Activated CD8-positive, alpha-beta memory T cell treated with anti-CD3 and anti-CD28 coated beads for 36 hours (primary cell): ENCODE data around the gene BRMS1. TPM values are rescaled to one million over a fixed set of nuclear protein-coding genes. Genes with fewer than 3 reads are reported as not detected.
"Not testable (repeated sequence)": the region's sequence is repeated elsewhere in the genome, so short reads cannot be mapped to it uniquely, and the experiment has no call there.

Source experiments
- CTCF ChIA-PET: fragments of 350-600 bp; sonication (Branson Sonifier 250); formaldehyde crosslinking; loops from one replicate; lab custom pipeline; 2021; ENCODE audit warnings: antibody characterized with exemption; lab: Charles Lee
- POLR2A ChIA-PET: fragments of 350-600 bp; sonication (Branson Sonifier 250); formaldehyde crosslinking; loops from one replicate; lab custom pipeline; 2021; ENCODE audit warnings: antibody characterized with exemption; lab: Charles Lee
- total RNA-seq, 2 experiments: library from RNA; stranded (reverse); gene quantifications; one replicate each; pipeline ENCODE4 v1.2.3, GENCODE V29; 2021

The BRMS1 gene
- total RNA-seq, 2 experiments from 2014 or later, result 57.1 to 59.3 TPM

- ChIA-PET CTCF (interaction anchor here (0.6 to 8.5 kb wide), 2 partner anchors 18 to 41 kb away, joined by 4 to 111 read pairs; partner anchors contain the start of gene CD248), POLR2A (no interaction called here)
Observed at GRCh38 chr11:66332371-66333219, 12.3 kb downstream of the BRMS1 start.

- CTCF ChIA-PET, result interaction anchor here (0.6 to 8.5 kb wide), 2 partner anchors 17 to 42 kb away, joined by 4 to 111 read pairs; partner anchors contain the start of gene CD248
- POLR2A ChIA-PET, result no interaction called here
Observed at GRCh38 chr11:66331542-66332370, 13.1 kb downstream of the BRMS1 start.

GRCh38 chr11:66330931-66331330 lies 14.0 kb downstream of the BRMS1 start:
- CTCF ChIA-PET, result interaction anchor here (8.5 kb wide), 1 partner anchor 16 kb away, joined by 111 read pairs; the partner anchor contains the start of gene CD248
- POLR2A ChIA-PET, result no interaction called here

- CTCF ChIA-PET, result interaction anchor here (0.7 to 8.5 kb wide), 5 partner anchors 14 to 209 kb away, joined by 3 to 111 read pairs (median 5); partner anchors contain the start of genes BRMS1 and CD248
- POLR2A ChIA-PET, result interaction anchor here (0.7 kb wide), 1 partner anchor 12 kb away, joined by 3 read pairs; no protein-coding TSS in a partner anchor
Observed at GRCh38 chr11:66329165-66329673, 15.7 kb downstream of the BRMS1 start.

GRCh38 chr11:66328302-66329144 lies 16.4 kb downstream of the BRMS1 start:
- CTCF ChIA-PET, result interaction anchor here (0.9 to 8.5 kb wide), 4 partner anchors 13 to 79 kb away, joined by 4 to 111 read pairs (median 5); partner anchors contain the start of genes BRMS1 and CD248
- POLR2A ChIA-PET, result interaction anchor here (0.7 kb wide), 1 partner anchor 11 kb away, joined by 3 read pairs; no protein-coding TSS in a partner anchor

GRCh38 chr11:66328031-66328301 lies 16.9 kb downstream of the BRMS1 start:
- ChIA-PET POLR2A (no interaction called here), CTCF (no interaction called here)

GRCh38 chr11:66327171-66328030 lies 17.5 kb downstream of the BRMS1 start:
- ChIA-PET POLR2A (no interaction called here), CTCF (interaction anchor here (1.0 to 1.6 kb wide), 4 partner anchors 8 to 16 kb away, joined by 3 to 11 read pairs (median 4); no protein-coding TSS in a partner anchor)

- POLR2A ChIA-PET, result interaction anchor here (0.7 kb wide), 1 partner anchor 9 kb away, joined by 3 read pairs; no protein-coding TSS in a partner anchor
- CTCF ChIA-PET, result interaction anchor here (0.6 to 1.6 kb wide), 5 partner anchors 8 to 103 kb away, joined by 3 to 11 read pairs (median 4); no protein-coding TSS in a partner anchor
Observed at GRCh38 chr11:66326261-66327111, 18.4 kb downstream of the BRMS1 start.

- POLR2A ChIA-PET, result interaction anchor here (1.1 kb wide), 1 partner anchor 12 kb away, joined by 5 read pairs; no protein-coding TSS in a partner anchor
Observed at GRCh38 chr11:66325263-66325671, 19.6 kb downstream of the BRMS1 start.

GRCh38 chr11:66324664-66325063 lies 20.2 kb downstream of the BRMS1 start:
- POLR2A ChIA-PET, result interaction anchor here (1.1 kb wide), 1 partner anchor 12 kb away, joined by 5 read pairs; no protein-coding TSS in a partner anchor
- CTCF ChIA-PET, result interaction anchor here (0.7 to 1.8 kb wide), 2 partner anchors 7 to 12 kb away, joined by 3 to 5 read pairs; partner anchors contain the start of gene CD248

More at GRCh38 chr11:66325263-66325671, 19.6 kb downstream of the BRMS1 start:
- CTCF ChIA-PET, result interaction anchor here (0.6 to 1.8 kb wide), 3 partner anchors 8 to 46 kb away, joined by 3 to 5 read pairs (median 5); partner anchors contain the start of gene CD248

- ChIA-PET CTCF (no interaction called here), POLR2A (no interaction called here)
Observed at GRCh38 chr11:66323684-66324083, 21.2 kb downstream of the BRMS1 start.

GRCh38 chr11:66322732-66323427 lies 22.0 kb downstream of the BRMS1 start:
- ChIA-PET POLR2A (interaction anchor here (1.3 kb wide), 1 partner anchor 11 kb away, joined by 3 read pairs; no protein-coding TSS in a partner anchor), CTCF (no interaction called here)

- POLR2A ChIA-PET, result no interaction called here
Observed at GRCh38 chr11:66321606-66322005, 23.3 kb downstream of the BRMS1 start.

GRCh38 chr11:66320748-66321147 lies 24.2 kb downstream of the BRMS1 start:
- POLR2A ChIA-PET, CTCF ChIA-PET: not testable (repeated sequence)

More at GRCh38 chr11:66321606-66322005, 23.3 kb downstream of the BRMS1 start:
- CTCF ChIA-PET, result interaction anchor here (1.2 kb wide), 1 partner anchor 9 kb away, joined by 5 read pairs; no protein-coding TSS in a partner anchor

- CTCF ChIA-PET, POLR2A ChIA-PET: not testable (repeated sequence)
Observed at GRCh38 chr11:66320289-66320688, 24.6 kb downstream of the BRMS1 start.
